Mucosa of rectum (tissue), 2 donors: ENCODE measurements around the gene SLC25A36.
"Not testable (repeated sequence)": the region's sequence is repeated elsewhere in the genome, so short reads cannot be mapped to it uniquely, and the experiment has no call there.

Source experiments
- H3K27ac ChIP-seq, 2 donors: one replicate each; pipeline ENCODE4 v1.7.0; 2013; ENCODE audit warnings: inconsistent platforms in 2 of 2, low read depth in 2 of 2, low read length in 2 of 2
- H3K27me3 ChIP-seq, 2 donors: one replicate each; pipeline ENCODE4 v1.7.0; 2013; ENCODE audit warnings: low read length in 2 of 2; ENCODE audit not compliant: control insufficient read depth in 2 of 2, insufficient read depth in 2 of 2
- H3K36me3 ChIP-seq, 2 donors: one replicate each; pipeline ENCODE4 v1.7.0; 2013; ENCODE audit warnings: low read length in 2 of 2; ENCODE audit not compliant: control insufficient read depth in 2 of 2, insufficient read depth in 2 of 2
- H3K4me1 ChIP-seq, 2 donors: one replicate each; pipeline ENCODE4 v1.7.0; 2013; ENCODE audit warnings: low read length in 2 of 2, mild to moderate bottlenecking in 1 of 2; ENCODE audit not compliant: control insufficient read depth in 2 of 2, insufficient read depth in 2 of 2
- H3K4me3 ChIP-seq, 2 donors: one replicate each; pipeline ENCODE4 v1.7.0; 2013; ENCODE audit warnings: low read length in 2 of 2
- H3K9ac ChIP-seq, 2 donors: one replicate each; pipeline ENCODE4 v1.7.0; 2013; ENCODE audit warnings: low read length in 2 of 2, low read depth in 1 of 2, mild to moderate bottlenecking in 1 of 2
- H3K9me3 ChIP-seq, 2 donors: one replicate each; pipeline ENCODE4 v1.7.0; 2013; ENCODE audit warnings: low read length in 2 of 2; ENCODE audit not compliant: control insufficient read depth in 2 of 2
- donor health status: healthy.
- donor health status: Normal muscosa, but diverticular disease.

SLC25A36 gene

GRCh38 chr3:140950144-140950543 is 8.5 kb downstream of the SLC25A36 start:
- Histone ChIP-seq H3K36me3 (no peaks in the 10 kb centered on the region), H3K27ac (no peak overlapping the region), H3K27me3 (no peaks in the 10 kb centered on the region), H3K9ac (no peak overlapping the region), H3K9me3 (no peaks in the 10 kb centered on the region), H3K4me1 (peaks cover 8 to 10% of the 10 kb centered on the region in 2 donors), H3K4me3 (no peak overlapping the region)

- no peak overlapping the region for H3K9ac ChIP-seq
- no peaks in the 10 kb centered on the region for H3K27me3 ChIP-seq
- H3K4me3 ChIP-seq = no peak overlapping the region
- no peaks in the 10 kb centered on the region for H3K36me3 ChIP-seq
- no peak overlapping the region for H3K27ac ChIP-seq
- no peaks in the 10 kb centered on the region for H3K9me3 ChIP-seq
- H3K4me1 ChIP-seq = peaks cover 8 to 10% of the 10 kb centered on the region in 2 donors
These were observed 9.2 kb downstream of the SLC25A36 start for GRCh38 chr3:140950863-140951262.

DNA sequence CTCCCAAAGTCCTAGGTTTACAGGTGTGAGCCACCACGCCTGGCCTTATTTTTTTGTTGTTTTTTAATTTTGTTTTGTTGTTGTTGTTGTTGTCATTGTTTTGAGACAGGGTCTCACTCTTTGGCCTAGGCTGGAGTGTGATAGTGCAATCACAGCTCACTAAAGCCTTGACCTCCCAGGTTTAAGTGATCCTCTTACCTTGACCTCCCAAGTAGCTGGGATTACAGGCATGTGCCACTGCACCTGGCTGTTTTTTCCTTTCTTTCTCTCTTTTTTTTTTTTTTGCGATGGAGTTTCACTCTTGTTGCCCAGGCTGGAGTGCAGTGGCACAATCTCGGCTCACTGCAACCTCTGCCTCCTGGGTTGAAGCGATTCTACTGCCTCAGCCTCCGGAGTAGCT is 10.1 kb downstream of the SLC25A36 start:
- not testable (repeated sequence) for H3K27me3 ChIP-seq, H3K9ac ChIP-seq, H3K4me3 ChIP-seq, H3K9me3 ChIP-seq, H3K4me1 ChIP-seq, H3K27ac ChIP-seq, H3K36me3 ChIP-seq

DNA sequence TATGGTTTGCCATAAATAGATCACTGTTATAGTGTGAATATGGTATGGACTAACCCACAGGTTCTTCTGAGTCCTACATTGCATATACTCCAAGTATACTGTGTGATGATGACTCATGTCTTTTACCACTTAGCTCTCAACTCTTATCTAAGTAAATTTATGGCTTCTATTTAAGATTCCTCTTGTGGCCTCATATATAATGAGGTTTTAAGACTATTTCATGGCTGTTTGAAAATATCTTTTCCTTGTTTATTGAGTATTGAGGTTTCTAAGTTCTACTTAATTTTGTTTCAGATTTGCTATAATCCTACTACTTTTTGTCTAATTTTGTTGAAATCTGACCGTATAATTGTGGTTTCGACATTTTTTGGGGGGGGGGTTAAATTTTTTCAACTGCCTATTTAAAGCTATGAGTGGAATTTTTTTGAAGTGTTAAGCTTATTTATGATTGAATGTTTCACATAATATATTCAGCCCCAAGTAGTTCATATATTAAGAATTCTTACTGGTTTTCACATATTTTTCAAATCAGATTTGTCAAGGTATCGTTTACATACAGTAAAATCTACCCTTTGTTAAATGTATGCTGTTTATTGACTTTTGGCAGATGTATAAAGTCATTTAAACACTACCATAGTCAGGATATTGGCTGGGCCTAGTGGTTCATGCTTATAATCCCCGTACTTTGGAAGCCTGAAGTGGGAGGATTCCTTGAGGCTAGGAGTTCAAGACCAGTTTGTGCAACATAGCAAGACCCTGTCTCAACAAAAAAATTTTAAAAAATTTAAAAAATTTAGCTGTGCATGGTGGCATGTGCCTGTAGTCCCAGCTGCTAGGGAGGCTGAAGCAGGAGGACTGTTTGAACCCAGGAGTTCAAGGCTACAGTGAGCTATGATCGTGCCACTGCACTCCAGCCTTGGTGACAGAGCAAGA is 11.7 kb downstream of the SLC25A36 start:
- Histone ChIP-seq H3K4me3 (no peak overlapping the region), H3K27ac (no peak overlapping the region), H3K27me3 (no peaks in the 10 kb centered on the region), H3K4me1 (peaks cover 5 to 8% of the 10 kb centered on the region in 2 donors), H3K36me3 (peaks cover 0 to 6% of the 10 kb centered on the region in 2 donors), H3K9ac (no peak overlapping the region), H3K9me3 (no peaks in the 10 kb centered on the region)

- no peak overlapping the region for H3K27ac ChIP-seq
- H3K4me3 ChIP-seq = no peak overlapping the region
- no peaks in the 10 kb centered on the region for H3K27me3 ChIP-seq
- no peak overlapping the region for H3K9ac ChIP-seq
- H3K9me3 ChIP-seq = no peaks in the 10 kb centered on the region
- H3K4me1 ChIP-seq = peaks cover 5 to 8% of the 10 kb centered on the region in 2 donors
- H3K36me3 ChIP-seq = peaks cover 5 to 7% of the 10 kb centered on the region in 2 donors
These were observed 12.9 kb downstream of the SLC25A36 start for GRCh38 chr3:140954576-140954975.

DNA sequence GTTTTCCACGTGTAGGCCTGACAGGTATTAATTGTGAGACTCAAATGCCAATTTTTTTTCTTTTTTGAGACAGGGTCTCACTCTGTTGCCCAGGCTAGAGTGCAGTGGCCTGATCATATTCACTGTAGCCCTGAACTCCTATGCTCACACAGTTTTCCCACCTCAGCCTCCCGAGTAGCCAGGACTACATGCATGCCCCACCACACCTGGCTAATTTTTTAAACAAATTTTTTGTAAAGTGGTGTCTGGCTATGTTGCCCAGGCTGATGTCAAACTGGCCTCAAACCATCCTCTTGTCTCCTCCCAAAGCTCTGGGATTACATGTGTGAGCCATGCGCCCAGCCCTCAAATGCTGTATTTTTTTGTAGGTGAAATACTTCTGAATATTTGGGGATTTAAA is 14.0 kb downstream of the SLC25A36 start:
- Histone ChIP-seq H3K9ac (no peak overlapping the region), H3K4me3 (no peak overlapping the region), H3K36me3 (peaks cover 9 to 11% of the 10 kb centered on the region in 2 donors), H3K4me1 (peaks cover 5 to 8% of the 10 kb centered on the region in 2 donors), H3K27me3 (no peaks in the 10 kb centered on the region), H3K27ac (no peak overlapping the region), H3K9me3 (no peaks in the 10 kb centered on the region)

- H3K36me3 ChIP-seq = peaks cover 11 to 12% of the 10 kb centered on the region in 2 donors
- no peaks in the 10 kb centered on the region for H3K27me3 ChIP-seq
- H3K4me3 ChIP-seq = no peak overlapping the region
- H3K27ac ChIP-seq = no peak overlapping the region
- H3K9ac ChIP-seq = no peak overlapping the region
- H3K4me1 ChIP-seq = peaks cover 5 to 8% of the 10 kb centered on the region in 2 donors
- H3K9me3 ChIP-seq = no peaks in the 10 kb centered on the region
These were observed 14.6 kb downstream of the SLC25A36 start for GRCh38 chr3:140956058-140956835.

DNA sequence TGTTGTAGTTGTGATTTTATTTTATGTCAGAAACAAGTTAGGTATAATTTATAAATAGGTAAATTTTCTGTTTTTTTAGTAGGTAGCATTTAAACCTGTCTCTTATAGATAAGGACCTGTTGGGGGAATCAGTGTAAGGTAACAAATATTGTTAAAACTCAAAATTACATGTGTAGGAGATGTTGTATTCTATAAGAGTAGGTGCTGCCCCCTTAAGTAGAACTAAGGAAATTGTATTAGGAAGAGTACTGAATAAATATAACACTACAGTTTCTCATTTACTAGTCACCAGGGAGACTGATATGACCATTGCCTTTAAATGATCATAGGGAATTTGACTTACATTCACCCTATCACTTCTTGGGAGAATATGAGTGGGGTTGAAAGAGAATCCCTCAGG is 31.2 kb downstream of the SLC25A36 start:
- Histone ChIP-seq H3K9me3 (no peaks in the 10 kb centered on the region), H3K27me3 (no peaks in the 10 kb centered on the region), H3K27ac (no peak overlapping the region), H3K4me1 (no peaks in the 10 kb centered on the region), H3K36me3 (peaks cover 14 to 22% of the 10 kb centered on the region in 2 donors), H3K4me3 (no peak overlapping the region), H3K9ac (no peak overlapping the region)

DNA sequence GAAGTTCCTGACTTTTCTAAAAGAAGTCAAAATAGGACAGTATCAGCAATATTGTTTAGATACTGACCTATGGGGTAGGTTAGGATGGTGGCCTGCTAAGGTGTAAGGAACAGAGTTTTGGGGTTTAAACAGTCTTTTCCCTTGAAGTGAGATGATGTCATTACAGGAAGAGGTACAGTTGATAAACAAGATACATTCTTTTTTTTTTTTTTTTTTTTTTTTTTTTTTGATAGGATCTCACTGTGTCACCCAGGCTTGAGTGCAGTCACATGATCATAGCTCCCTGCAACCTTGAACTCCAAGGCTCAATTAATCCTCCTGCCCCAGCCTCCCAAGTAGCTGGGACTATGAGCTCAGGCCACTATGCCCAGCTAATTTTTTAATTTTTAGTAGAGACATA is 33.3 kb downstream of the SLC25A36 start:
- no peaks in the 10 kb centered on the region for H3K9me3 ChIP-seq
- H3K36me3 ChIP-seq = peaks cover 17 to 22% of the 10 kb centered on the region in 2 donors
- no peak overlapping the region for H3K9ac ChIP-seq
- no peaks in the 10 kb centered on the region for H3K4me1 ChIP-seq
- H3K4me3 ChIP-seq = no peak overlapping the region
- H3K27me3 ChIP-seq = no peaks in the 10 kb centered on the region
- H3K27ac ChIP-seq = no peak overlapping the region

DNA sequence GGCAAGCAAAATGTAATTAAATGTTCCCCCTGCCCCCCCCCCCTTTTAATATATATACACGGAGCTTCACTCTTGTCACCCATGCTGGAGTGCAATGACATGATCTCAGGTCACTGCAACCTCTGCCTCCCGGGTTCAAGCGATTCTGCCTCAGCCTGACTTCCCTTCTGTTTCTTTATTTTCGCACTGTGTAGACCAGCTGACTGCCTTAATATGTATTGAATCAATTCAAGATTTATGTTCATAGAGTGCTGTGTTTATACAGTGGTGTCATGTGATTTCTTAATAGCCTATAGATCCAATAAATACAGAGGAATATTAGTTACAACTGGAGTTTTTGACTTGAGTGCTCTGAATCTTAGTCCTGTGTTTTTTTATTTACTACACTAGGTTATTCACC is 39.0 kb downstream of the SLC25A36 start:
- Histone ChIP-seq H3K9ac (no peak overlapping the region), H3K9me3 (no peaks in the 10 kb centered on the region), H3K4me1 (no peaks in the 10 kb centered on the region), H3K27me3 (no peaks in the 10 kb centered on the region), H3K4me3 (no peak overlapping the region), H3K27ac (no peak overlapping the region), H3K36me3 (peaks cover 10 to 14% of the 10 kb centered on the region in 2 donors)
